ENCODE measurements around the gene ZBP1. TPM values are rescaled to one million over a fixed set of nuclear protein-coding genes. Genes with fewer than 3 reads are reported as not detected.

ZBP1 gene
- total RNA-seq, 2 experiments from 2014 or later: 10.2 to 11.7 TPM

GRCh38 chr20:57600320-57601210, 19.7 kb downstream of the ZBP1 start:
- DNase-seq (no peak), ATAC-seq (no peak)
- Mint-ChIP-seq H3K36me3 (ENCODE audit: low read depth) (no peaks in the 10 kb centered on the region), H3K4me1 (ENCODE audit: low read depth) (peaks cover 23% of the 10 kb centered on the region), H3K9me3 (ENCODE audit: insufficient read depth) (no peaks in the 10 kb centered on the region), H3K4me3 (no peak overlapping the region), H3K27me3 (ENCODE audit: low read depth) (peaks cover 11% of the 10 kb centered on the region), H3K27ac (no peak overlapping the region)
- CTCF ChIA-PET: interaction anchor here (1.0 to 2.0 kb wide), 4 partner anchors 10 to 579 kb away, joined by 3 to 17 read pairs (median 4); partner anchors contain the start of gene ZBP1
- POLR2A ChIA-PET: no interaction called here

- Mint-ChIP-seq H3K27ac (no peak overlapping the region), H3K9me3 (ENCODE audit: insufficient read depth) (no peaks in the 10 kb centered on the region), H3K36me3 (ENCODE audit: low read depth) (no peaks in the 10 kb centered on the region), H3K4me3 (no peak overlapping the region), H3K27me3 (ENCODE audit: low read depth) (peaks cover 14% of the 10 kb centered on the region), H3K4me1 (ENCODE audit: low read depth) (peaks cover 14% of the 10 kb centered on the region)
- DNase-seq: no peak
- ChIA-PET CTCF (interaction anchor here (0.6 to 5.7 kb wide), 4 partner anchors 8 to 582 kb away, joined by 3 to 69 read pairs (median 15); partner anchors contain the start of gene ZBP1), POLR2A (no interaction called here)
- no peak for ATAC-seq
Measured at GRCh38 chr20:57598491-57598890, 21.7 kb downstream of the ZBP1 start.

- ATAC-seq: no peak
- DNase-seq: no peak
- no peaks in the 10 kb centered on the region for H3K9me3 Mint-ChIP-seq (ENCODE audit: insufficient read depth)
- CTCF ChIA-PET: interaction anchor here (0.6 to 5.7 kb wide), 4 partner anchors 9 to 583 kb away, joined by 3 to 69 read pairs (median 15); partner anchors contain the start of gene ZBP1
- H3K27me3 Mint-ChIP-seq (ENCODE audit: low read depth): peaks cover 14% of the 10 kb centered on the region
- H3K27ac Mint-ChIP-seq: no peak overlapping the region
- no peaks in the 10 kb centered on the region for H3K36me3 Mint-ChIP-seq (ENCODE audit: low read depth)
- POLR2A ChIA-PET: no interaction called here
- no peak overlapping the region for H3K4me3 Mint-ChIP-seq
- peaks cover 14% of the 10 kb centered on the region for H3K4me1 Mint-ChIP-seq (ENCODE audit: low read depth)
Measured at GRCh38 chr20:57598060-57598459, 22.2 kb downstream of the ZBP1 start.

GRCh38 chr20:57596998-57597939, 23.0 kb downstream of the ZBP1 start:
- H3K4me1 Mint-ChIP-seq (ENCODE audit: low read depth): peaks cover 14% of the 10 kb centered on the region
- ATAC-seq (peak; percentile 89), DNase-seq (peak; percentile 77)
- ChIA-PET CTCF (interaction anchor here (0.5 to 5.7 kb wide), 20 partner anchors 10 to 613 kb away, joined by 3 to 69 read pairs (median 6); partner anchors contain the start of gene ZBP1), POLR2A (interaction anchor here (1.2 kb wide), 1 partner anchor 23 kb away, joined by 5 read pairs; the partner anchor contains the start of gene ZBP1)
- H3K27ac Mint-ChIP-seq: no peak overlapping the region
- no peaks in the 10 kb centered on the region for H3K9me3 Mint-ChIP-seq (ENCODE audit: insufficient read depth)
- no peak overlapping the region for H3K4me3 Mint-ChIP-seq
- peaks cover 14% of the 10 kb centered on the region for H3K27me3 Mint-ChIP-seq (ENCODE audit: low read depth)
- H3K36me3 Mint-ChIP-seq (ENCODE audit: low read depth): no peaks in the 10 kb centered on the region

- ChIA-PET POLR2A (interaction anchor here (1.2 kb wide), 1 partner anchor 24 kb away, joined by 5 read pairs; the partner anchor contains the start of gene ZBP1), CTCF (interaction anchor here (0.7 to 5.7 kb wide), 27 partner anchors 10 to 613 kb away, joined by 3 to 69 read pairs (median 5); partner anchors contain the start of gene ZBP1)
- Mint-ChIP-seq H3K27ac (no peak overlapping the region), H3K27me3 (ENCODE audit: low read depth) (peaks cover 14% of the 10 kb centered on the region), H3K9me3 (ENCODE audit: insufficient read depth) (no peaks in the 10 kb centered on the region), H3K36me3 (ENCODE audit: low read depth) (no peaks in the 10 kb centered on the region), H3K4me3 (no peak overlapping the region), H3K4me1 (ENCODE audit: low read depth) (peaks cover 14% of the 10 kb centered on the region)
- DNase-seq: no peak
- no peak for ATAC-seq
Measured at GRCh38 chr20:57596358-57596757, 23.9 kb downstream of the ZBP1 start.

- no peak overlapping the region for H3K27ac Mint-ChIP-seq
- H3K4me3 Mint-ChIP-seq: no peak overlapping the region
- DNase-seq: no peak
- POLR2A ChIA-PET: interaction anchor here (1.2 kb wide), 2 partner anchors 25 to 620 kb away, joined by 3 to 5 read pairs; partner anchors contain the start of gene ZBP1
- no peaks in the 10 kb centered on the region for H3K36me3 Mint-ChIP-seq (ENCODE audit: low read depth)
- H3K9me3 Mint-ChIP-seq (ENCODE audit: insufficient read depth): no peaks in the 10 kb centered on the region
- CTCF ChIA-PET: interaction anchor here (0.7 to 5.7 kb wide), 26 partner anchors 12 to 614 kb away, joined by 3 to 69 read pairs (median 4); partner anchors contain the start of genes RAE1 and ZBP1
- ATAC-seq: no peak
- peaks cover 14% of the 10 kb centered on the region for H3K27me3 Mint-ChIP-seq (ENCODE audit: low read depth)
- peaks cover 5% of the 10 kb centered on the region for H3K4me1 Mint-ChIP-seq (ENCODE audit: low read depth)
Measured at GRCh38 chr20:57595041-57596030, 24.9 kb downstream of the ZBP1 start.

- peak; percentile 49 for ATAC-seq
- peaks cover 4% of the 10 kb centered on the region for H3K4me1 Mint-ChIP-seq (ENCODE audit: low read depth)
- no peaks in the 10 kb centered on the region for H3K9me3 Mint-ChIP-seq (ENCODE audit: insufficient read depth)
- CTCF ChIA-PET: interaction anchor here (0.7 to 5.7 kb wide), 10 partner anchors 27 to 243 kb away, joined by 3 to 69 read pairs (median 4); partner anchors contain the start of genes RAE1 and ZBP1
- H3K27ac Mint-ChIP-seq: no peak overlapping the region
- DNase-seq: peak; percentile 61
- POLR2A ChIA-PET: interaction anchor here (1.2 kb wide), 1 partner anchor 621 kb away, joined by 3 read pairs; no protein-coding TSS in a partner anchor
- peaks cover 12% of the 10 kb centered on the region for H3K27me3 Mint-ChIP-seq (ENCODE audit: low read depth)
- no peaks in the 10 kb centered on the region for H3K36me3 Mint-ChIP-seq (ENCODE audit: low read depth)
- H3K4me3 Mint-ChIP-seq: no peak overlapping the region
Measured at GRCh38 chr20:57594092-57594951, 25.9 kb downstream of the ZBP1 start.

GRCh38 chr20:57593134-57593886, 26.9 kb downstream of the ZBP1 start:
- Mint-ChIP-seq H3K36me3 (ENCODE audit: low read depth) (no peaks in the 10 kb centered on the region), H3K4me3 (no peak overlapping the region), H3K4me1 (ENCODE audit: low read depth) (peaks cover 4% of the 10 kb centered on the region), H3K27me3 (ENCODE audit: low read depth) (peaks cover 8% of the 10 kb centered on the region), H3K9me3 (ENCODE audit: insufficient read depth) (no peaks in the 10 kb centered on the region), H3K27ac (no peak overlapping the region)
- DNase-seq (no peak), ATAC-seq (no peak)
- ChIA-PET CTCF (interaction anchor here (1.3 to 1.7 kb wide), 3 partner anchors 44 to 98 kb away, joined by 3 to 4 read pairs (median 3); no protein-coding TSS in a partner anchor), POLR2A (no interaction called here)

GRCh38 chr20:57592263-57593092, 27.7 kb downstream of the ZBP1 start:
- ChIA-PET CTCF (interaction anchor here (1.1 to 1.7 kb wide), 2 partner anchors 76 to 94 kb away, joined by 3 to 4 read pairs; no protein-coding TSS in a partner anchor), POLR2A (no interaction called here)
- no peak overlapping the region for H3K27ac Mint-ChIP-seq
- H3K36me3 Mint-ChIP-seq (ENCODE audit: low read depth): no peaks in the 10 kb centered on the region
- H3K4me3 Mint-ChIP-seq: no peak overlapping the region
- no peak for ATAC-seq
- DNase-seq: no peak
- H3K9me3 Mint-ChIP-seq (ENCODE audit: insufficient read depth): no peaks in the 10 kb centered on the region
- peaks cover 5% of the 10 kb centered on the region for H3K27me3 Mint-ChIP-seq (ENCODE audit: low read depth)
- peaks cover 1% of the 10 kb centered on the region for H3K4me1 Mint-ChIP-seq (ENCODE audit: low read depth)
